GM19328 (cell line): ENCODE data around the gene TFDP1.

Source experiments
- ATAC-seq: cut with Tn5 transposase; IDR thresholded peaks from one replicate; pipeline ENCODE4 v1.9.1; 2021; ENCODE audit warnings: mild to moderate bottlenecking, moderate library complexity; ENCODE audit not compliant: unreplicated experiment

The TFDP1 gene

DNA sequence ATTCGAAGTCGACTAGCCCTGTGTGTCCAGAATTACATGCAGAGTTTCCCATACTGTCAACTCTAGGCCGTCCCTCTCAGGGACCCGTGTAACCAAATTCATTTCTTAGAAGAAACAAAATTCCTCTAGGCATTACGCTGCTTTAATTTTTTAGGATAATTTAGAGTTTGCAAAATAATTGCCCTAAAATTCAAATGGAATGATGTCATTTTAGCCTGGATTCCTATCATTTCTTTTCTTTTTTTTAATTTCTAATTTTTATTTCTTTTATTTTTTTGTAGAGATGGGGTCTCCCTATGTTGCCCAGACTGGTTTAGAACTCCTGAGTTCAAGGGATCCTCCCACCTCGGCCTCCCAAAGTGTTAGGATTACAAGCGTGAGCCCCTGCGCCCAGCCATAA is 74.8 kb downstream of the TFDP1 start:
- ATAC-seq = no peak

- ATAC-seq = no peak
These were observed 75.5 kb downstream of the TFDP1 start for GRCh38 chr13:113660066-113660465.

- ATAC-seq = no peak
These were observed 77.0 kb downstream of the TFDP1 start for GRCh38 chr13:113661509-113661908.

DNA sequence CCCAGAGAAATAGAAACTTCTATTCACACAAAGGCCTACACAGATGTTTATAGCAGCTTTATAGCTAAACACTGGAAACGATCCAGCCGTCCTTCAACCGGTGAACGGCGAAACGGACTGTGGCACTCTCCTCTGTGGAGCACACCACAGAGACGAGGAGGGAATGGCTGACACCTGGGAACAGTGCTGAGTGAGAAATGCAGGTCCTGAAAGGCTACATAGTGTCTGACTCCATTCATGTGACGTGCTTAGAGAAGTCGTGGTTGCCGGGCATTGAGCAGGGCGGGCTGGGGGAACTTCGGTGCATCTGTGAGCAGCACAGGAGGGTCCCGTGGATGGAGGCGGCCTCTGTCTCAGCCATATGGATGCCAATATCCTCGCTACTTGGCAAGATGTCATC is 79.4 kb downstream of the TFDP1 start:
- no peak for ATAC-seq

DNA sequence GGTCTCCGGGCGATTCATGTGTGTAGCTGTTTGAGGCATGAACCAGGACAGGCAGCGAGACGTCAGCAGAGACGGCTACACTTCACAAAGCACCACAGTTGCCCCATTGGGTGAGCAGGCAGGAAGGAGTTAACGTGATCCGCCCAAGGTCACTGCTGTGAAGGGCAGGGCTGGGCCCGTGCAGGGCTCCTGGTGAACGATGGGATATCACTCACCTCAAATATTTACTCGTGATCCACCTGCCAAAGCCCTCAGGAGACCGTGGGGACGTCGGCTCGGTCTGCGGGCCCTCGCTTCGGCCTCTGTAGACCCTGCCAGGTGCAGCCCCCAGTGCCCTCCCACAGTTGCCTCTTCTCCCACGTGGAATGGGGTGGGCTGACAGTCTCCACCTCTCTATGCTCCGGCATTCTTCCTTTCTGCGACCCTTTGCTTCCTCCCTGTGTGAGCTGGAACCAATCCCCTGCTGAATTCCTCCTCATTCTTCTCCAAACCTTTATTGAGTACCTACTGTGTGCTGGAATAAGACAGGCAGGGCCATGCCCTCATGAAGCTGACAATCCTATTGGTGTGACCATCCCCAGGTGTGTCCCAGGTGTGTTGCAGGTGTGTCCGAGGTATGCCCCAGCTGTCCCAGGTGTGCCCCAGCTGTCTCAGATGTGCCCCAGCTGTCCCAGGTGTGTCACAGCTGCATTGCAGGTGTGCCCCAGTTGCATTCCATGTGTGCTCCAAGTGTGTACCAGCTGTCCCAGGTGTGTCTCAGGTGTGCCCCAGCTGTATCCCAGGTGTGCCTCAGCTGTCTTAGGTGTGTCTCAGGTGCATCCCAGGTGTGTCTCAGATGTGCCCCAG is 80.4 kb downstream of the TFDP1 start:
- ATAC-seq = no peak

GRCh38 chr13:113665597-113666328 is 81.2 kb downstream of the TFDP1 start:
- no peak for ATAC-seq

DNA sequence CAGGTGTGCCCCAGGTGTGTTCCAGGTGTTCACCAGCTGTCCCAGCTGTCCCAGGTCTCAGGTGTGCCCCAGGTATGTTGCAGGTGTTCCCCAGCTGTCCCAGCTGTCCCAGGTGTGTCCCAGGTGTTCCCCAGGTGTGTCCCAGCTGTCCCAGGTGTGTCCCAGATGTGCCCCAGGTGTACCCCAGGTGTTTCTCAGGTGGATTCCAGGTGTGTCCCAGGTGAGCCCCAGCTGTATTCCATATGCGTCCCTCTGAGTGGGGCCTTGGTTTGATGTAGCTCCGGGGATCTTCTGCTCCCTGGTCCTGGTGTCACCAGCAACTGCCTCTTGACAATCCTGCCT is 81.7 kb downstream of the TFDP1 start:
- no peak for ATAC-seq

GRCh38 chr13:113666951-113667701 is 82.6 kb downstream of the TFDP1 start, which contains the start of gene GRK1:
TSS of gene GRK1 (plus strand) at chr13:113667219. CDS start at chr13:113667387, 168 bp downstream.
- ATAC-seq = no peak

GRCh38 chr13:113667771-113668490 is 83.4 kb downstream of the TFDP1 start:
- ATAC-seq = no peak

DNA sequence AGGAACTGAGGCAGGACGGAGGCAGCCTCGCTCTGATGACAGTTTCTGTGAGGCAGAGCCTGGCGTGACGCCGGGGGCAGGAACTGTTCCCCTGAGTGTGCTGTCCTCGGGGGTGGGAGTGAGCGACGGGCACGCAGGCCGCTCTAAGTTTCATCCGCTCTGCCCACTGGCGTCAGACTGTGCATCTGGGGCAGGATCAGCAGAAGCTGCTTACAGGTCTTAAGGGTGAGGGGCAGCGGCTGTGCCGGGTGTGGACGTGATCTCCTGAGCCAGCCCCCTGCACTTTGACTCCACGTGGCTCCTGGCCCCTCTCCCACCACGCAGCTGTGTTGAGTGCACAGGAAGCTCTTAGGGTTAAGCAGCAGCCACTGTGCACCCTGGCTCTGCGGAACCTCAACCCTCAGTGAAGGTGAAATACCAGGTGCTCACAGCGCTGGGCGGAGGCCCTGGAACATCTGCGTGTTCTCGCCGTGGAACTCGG is 84.0 kb downstream of the TFDP1 start:
- no peak for ATAC-seq

DNA sequence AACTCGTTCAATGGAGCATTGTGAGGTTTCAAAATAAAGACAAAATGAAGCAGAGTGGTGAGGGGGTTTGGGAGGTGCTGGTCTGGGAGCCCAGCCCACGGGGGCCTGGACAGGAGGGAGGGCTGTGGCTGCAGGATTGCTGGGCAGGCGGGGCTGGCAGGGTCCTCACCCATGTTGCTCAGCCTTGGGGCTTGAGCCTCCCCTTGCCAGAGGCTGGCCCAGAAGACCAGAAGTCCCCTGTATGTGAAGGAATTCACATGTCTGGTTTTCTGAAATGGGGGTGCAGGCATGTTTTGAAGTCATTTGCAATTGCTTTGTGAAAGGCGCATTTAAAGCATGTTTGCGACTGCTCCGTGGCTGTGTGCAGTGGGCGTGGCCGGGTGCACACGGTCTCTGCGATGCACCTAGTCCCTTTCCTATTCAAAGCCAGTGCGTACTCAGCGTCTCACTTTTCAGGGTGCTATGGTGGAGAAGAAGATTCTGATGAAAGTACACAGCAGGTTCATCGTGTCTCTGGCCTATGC is 84.7 kb downstream of the TFDP1 start:
- ATAC-seq = no peak

- ATAC-seq = no peak
These were observed 85.3 kb downstream of the TFDP1 start for GRCh38 chr13:113669755-113670341.

DNA sequence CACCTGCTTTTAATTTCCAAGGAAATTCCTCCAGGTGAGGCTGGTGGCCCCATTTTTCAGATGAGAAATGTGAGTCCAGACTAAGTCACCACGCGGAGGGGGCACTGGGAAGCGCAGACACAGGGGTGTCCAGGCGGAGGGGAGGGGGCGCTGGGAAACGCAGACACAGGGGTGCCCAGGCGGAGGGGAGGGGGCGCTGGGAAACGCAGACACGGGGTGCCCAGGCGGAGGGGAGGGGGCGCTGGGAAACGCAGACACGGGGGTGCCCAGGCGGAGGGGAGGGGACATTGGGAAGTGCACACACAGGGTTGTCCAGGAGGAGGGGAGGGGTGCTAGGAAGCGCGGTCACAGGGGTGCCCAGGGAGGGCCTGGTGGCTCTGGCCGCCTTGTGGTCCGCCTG is 86.0 kb downstream of the TFDP1 start:
- no peak for ATAC-seq

DNA sequence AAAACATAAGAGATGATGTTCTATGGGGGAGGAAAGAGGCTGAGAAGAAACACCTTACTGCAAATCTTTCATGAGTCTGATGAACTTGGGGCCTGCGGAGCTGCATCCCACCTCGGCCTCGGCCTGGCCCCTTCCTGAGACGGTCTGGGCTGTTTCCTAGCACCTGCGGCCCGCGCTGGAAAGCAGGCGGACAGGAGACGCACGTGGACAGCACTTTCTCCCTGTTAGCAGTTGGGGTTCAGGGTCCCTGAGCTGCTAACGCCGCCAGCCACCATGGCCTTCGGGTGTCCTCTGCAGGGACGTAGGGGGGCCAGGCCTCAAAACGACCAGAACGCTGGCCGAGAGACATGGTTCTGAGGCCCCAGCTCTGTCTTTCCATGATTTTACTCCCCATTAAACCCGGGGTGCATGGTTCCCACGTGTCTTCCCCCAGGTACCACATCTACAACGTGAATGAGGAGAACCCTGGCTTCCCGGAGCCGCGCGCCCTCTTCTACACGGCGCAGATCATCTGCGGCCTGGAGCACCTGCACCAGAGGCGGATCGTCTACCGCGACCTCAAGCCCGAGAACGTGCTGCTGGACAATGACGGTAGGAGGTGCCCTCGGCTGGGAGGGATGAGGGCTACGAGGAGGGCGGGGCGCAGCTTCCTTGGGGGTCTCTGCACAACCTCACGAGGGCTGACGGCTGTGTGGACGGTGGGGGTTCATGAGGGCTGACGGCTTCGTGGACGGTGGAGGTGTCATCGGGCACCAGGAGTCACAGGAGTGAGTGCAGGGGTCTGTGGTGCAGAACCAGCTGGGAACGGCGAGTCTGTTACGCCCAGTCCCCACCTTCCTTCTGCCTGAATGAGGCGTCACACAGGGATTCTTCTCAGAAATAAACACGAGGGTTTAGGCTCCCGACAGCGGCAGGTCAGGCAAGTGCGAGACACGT is 86.8 kb downstream of the TFDP1 start:
- no peak for ATAC-seq

DNA sequence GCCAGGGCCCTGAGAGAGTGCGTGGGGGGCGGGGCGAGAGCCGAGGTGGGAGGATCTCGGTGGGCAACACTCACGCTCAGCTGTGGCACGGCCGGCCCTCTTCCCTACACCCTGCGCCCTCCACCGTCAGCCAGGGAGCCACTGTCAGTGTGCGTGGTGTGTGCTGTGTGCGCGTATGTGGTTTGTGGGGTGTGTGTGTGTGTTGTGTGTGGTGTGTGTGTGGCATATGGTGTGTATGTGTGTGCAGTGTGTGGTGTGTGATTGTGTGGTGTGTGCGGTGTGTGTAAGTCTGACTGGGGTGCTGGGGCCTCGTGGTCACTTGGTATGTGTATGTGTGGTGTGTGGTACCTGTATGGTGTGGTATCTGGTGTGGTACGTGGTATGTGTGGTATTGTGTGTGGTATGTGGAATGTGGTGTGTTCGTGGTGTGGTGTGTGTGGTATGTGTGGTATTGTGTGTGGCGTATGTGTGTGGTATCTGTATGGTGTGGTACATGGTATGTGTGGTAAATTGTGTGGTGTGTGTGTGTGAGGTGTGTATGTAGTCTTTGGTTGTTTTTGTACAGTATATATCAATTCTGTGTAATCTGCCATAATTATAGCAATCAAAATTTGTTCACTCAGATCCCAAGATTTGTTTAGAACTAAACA is 87.6 kb downstream of the TFDP1 start:
- no peak for ATAC-seq
